Colonic mucosa (tissue), 4 donors: ENCODE data around the gene CHST9. TPM values are rescaled to one million over a fixed set of nuclear protein-coding genes. Genes with fewer than 3 reads are reported as not detected.

Source experiments
- DNase-seq: peaks from one replicate; pipeline ENCODE4 v3.0.0-alpha.2; 2020
- H3K27ac ChIP-seq: fragments of 200-600 bp; one replicate; pipeline ENCODE4 v1.8.0; 2021
- H3K27me3 ChIP-seq: fragments of 200-600 bp; one replicate; pipeline ENCODE4 v1.8.0; 2021
- H3K36me3 ChIP-seq: fragments of 200-600 bp; one replicate; pipeline ENCODE4 v1.8.0; 2021
- H3K4me1 ChIP-seq: fragments of 200-600 bp; one replicate; pipeline ENCODE4 v1.8.0; 2021; ENCODE audit warnings: mild to moderate bottlenecking
- H3K4me3 ChIP-seq: fragments of 200-600 bp; one replicate; pipeline ENCODE4 v1.8.0; 2021
- H3K9ac ChIP-seq, 2 donors: one replicate each; pipeline ENCODE4 v1.7.0; 2013; ENCODE audit warnings: control low read depth in 2 of 2, low read depth in 2 of 2, low read length in 2 of 2
- H3K9me3 ChIP-seq: fragments of 200-600 bp; one replicate; pipeline ENCODE4 v1.8.0; 2021
- intact Hi-C: fragments of 100-400 bp; cut with DNase I; formaldehyde crosslinking; loops from one replicate; pipeline ENCODE4 v1.14.1; 2022
- total RNA-seq, 2 donors: library from RNA; stranded (reverse); fragmentation: NEBNext Ultra II Directional in 1 of 2; extraction: Animal tissue kit (Norgen Biotek cat#: 25700) in 1 of 2; gene quantifications; one replicate each; pipeline ENCODE4 v1.2.1, GENCODE V29; 2021
- TF ChIP-seq, protein P1 (sequence below): fragments of 200-600 bp; IDR thresholded peaks from one replicate; pipeline ENCODE4 v1.8.0; 2022; ENCODE audit warnings: antibody characterized with exemption, mild to moderate bottlenecking
- donor health status: healthy.
- donor health status: DM: no; HTN: no; CAD: no.
- donor health status: DM: no; HTN: no; CAD: no.

The CHST9 gene
- total RNA-seq, 2 donors from 2014 or later, result 0.05 to 0.32 TPM

- TF ChIP-seq, protein P1, sequence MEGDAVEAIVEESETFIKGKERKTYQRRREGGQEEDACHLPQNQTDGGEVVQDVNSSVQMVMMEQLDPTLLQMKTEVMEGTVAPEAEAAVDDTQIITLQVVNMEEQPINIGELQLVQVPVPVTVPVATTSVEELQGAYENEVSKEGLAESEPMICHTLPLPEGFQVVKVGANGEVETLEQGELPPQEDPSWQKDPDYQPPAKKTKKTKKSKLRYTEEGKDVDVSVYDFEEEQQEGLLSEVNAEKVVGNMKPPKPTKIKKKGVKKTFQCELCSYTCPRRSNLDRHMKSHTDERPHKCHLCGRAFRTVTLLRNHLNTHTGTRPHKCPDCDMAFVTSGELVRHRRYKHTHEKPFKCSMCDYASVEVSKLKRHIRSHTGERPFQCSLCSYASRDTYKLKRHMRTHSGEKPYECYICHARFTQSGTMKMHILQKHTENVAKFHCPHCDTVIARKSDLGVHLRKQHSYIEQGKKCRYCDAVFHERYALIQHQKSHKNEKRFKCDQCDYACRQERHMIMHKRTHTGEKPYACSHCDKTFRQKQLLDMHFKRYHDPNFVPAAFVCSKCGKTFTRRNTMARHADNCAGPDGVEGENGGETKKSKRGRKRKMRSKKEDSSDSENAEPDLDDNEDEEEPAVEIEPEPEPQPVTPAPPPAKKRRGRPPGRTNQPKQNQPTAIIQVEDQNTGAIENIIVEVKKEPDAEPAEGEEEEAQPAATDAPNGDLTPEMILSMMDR, result no peak
- H3K36me3 ChIP-seq, result no peaks in the 10 kb centered on the region
- no peak for DNase-seq
- intact Hi-C loops, result no loop called here
- no peak overlapping the region for H3K9ac ChIP-seq
- no peaks in the 10 kb centered on the region for H3K27me3 ChIP-seq
- H3K4me3 ChIP-seq, result no peak overlapping the region
- H3K9me3 ChIP-seq, result no peaks in the 10 kb centered on the region
- H3K27ac ChIP-seq, result no peak overlapping the region
- H3K4me1 ChIP-seq, result no peaks in the 10 kb centered on the region
Observed at GRCh38 chr18:26893996-26894395, 291.1 kb downstream of the CHST9 start.

DNA sequence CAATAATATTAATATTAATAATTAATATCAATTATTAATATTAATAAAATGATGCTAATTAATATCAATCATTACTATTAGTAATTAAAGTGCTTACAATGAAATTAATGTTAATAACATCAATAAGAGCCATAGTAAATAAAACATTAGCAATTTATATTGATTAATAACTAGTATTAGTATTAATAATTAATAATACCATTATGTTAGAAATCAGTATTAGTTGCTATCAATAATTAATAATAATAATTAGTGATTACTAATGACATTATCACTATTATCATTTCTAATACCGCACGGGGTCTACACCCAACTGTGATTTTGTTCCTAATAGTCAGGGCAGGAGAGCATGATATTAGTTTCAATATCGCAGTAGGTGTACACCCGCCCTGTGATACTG, 296.8 kb downstream of the CHST9 start:
- H3K36me3 ChIP-seq, result no peaks in the 10 kb centered on the region
- DNase-seq, result no peak
- H3K9me3 ChIP-seq, result no peaks in the 10 kb centered on the region
- no peaks in the 10 kb centered on the region for H3K27me3 ChIP-seq
- TF ChIP-seq, protein P1, result no peak
- H3K27ac ChIP-seq, result no peak overlapping the region
- intact Hi-C loops, result no loop called here
- H3K4me3 ChIP-seq, result no peak overlapping the region
- no peaks in the 10 kb centered on the region for H3K4me1 ChIP-seq
- H3K9ac ChIP-seq, result no peak overlapping the region

- Histone ChIP-seq H3K9ac (no peak overlapping the region), H3K4me3 (no peak overlapping the region), H3K36me3 (no peaks in the 10 kb centered on the region), H3K27me3 (no peaks in the 10 kb centered on the region), H3K27ac (peak overlapping the region; percentile 46), H3K9me3 (no peaks in the 10 kb centered on the region), H3K4me1 (no peaks in the 10 kb centered on the region)
- intact Hi-C loops, result no loop called here
- TF ChIP-seq, protein P1, result no peak
- DNase-seq, result no peak
Observed at GRCh38 chr18:26875040-26875654, 310.0 kb downstream of the CHST9 start.

- H3K27me3 ChIP-seq, result no peaks in the 10 kb centered on the region
- H3K4me3 ChIP-seq, result no peak overlapping the region
- no peaks in the 10 kb centered on the region for H3K36me3 ChIP-seq
- DNase-seq, result no peak
- TF ChIP-seq, protein P1, result no peak
- H3K4me1 ChIP-seq, result no peaks in the 10 kb centered on the region
- H3K9ac ChIP-seq, result no peak overlapping the region
- H3K27ac ChIP-seq, result no peak overlapping the region
- no peaks in the 10 kb centered on the region for H3K9me3 ChIP-seq
- intact Hi-C loops, result no loop called here
Observed at GRCh38 chr18:26874283-26874682, 310.8 kb downstream of the CHST9 start.

DNA sequence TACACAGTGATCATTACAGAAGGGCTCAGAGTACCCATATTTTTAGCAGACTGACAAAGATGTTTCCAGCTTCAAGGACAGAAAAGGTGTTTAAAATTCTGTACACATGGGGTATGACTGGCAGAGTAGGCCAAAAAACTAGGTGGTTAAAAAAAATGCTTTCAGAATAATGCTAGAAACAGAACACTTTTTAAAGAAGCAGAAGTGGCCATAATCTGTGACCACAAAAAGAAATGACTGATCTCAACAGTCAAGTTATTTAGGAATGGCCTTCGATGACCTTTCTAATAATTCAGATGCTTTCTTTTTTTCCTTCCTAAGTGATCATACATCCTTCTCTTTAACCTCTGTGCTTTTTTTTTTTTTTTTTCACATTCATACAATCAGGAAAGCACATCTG, 315.5 kb downstream of the CHST9 start:
- Histone ChIP-seq H3K27me3 (no peaks in the 10 kb centered on the region), H3K4me3 (no peak overlapping the region), H3K36me3 (no peaks in the 10 kb centered on the region), H3K4me1 (no peaks in the 10 kb centered on the region), H3K9ac (no peak overlapping the region), H3K9me3 (no peaks in the 10 kb centered on the region), H3K27ac (no peak overlapping the region)
- DNase-seq, result no peak
- TF ChIP-seq, protein P1, result no peak
- intact Hi-C loops, result no loop called here
